WTC11 (cell line): ENCODE measurements around the gene MRPL11. TPM values are rescaled to one million over a fixed set of nuclear protein-coding genes. Genes with fewer than 3 reads are reported as not detected.
"Not testable (repeated sequence)": the region's sequence is repeated elsewhere in the genome, so short reads cannot be mapped to it uniquely, and the experiment has no call there.

ENCODE experiments used
- ATAC-seq: fragments of 200-7000 bp; cut with Tn5 transposase; 2 replicates; pipeline ENCODE4 v1.10.0; 2021; ENCODE audit warnings: mild to moderate bottlenecking, moderate library complexity
- CTCF ChIA-PET: fragments of 300-600 bp; sonication (Branson Sonifier 250); formaldehyde crosslinking; loops from one replicate; lab custom pipeline; 2021; ENCODE audit warnings: antibody characterized with exemption; lab: Charles Lee
- POLR2A ChIA-PET: fragments of 350-600 bp; sonication (Branson Sonifier 250); formaldehyde crosslinking; loops from one replicate; lab custom pipeline; 2021; ENCODE audit warnings: antibody characterized with exemption; lab: Charles Lee
- DNase-seq: peaks from one replicate; pipeline ENCODE4 v3.0.0; 2021; ENCODE audit warnings: low spot score
- H3K27ac Mint-ChIP-seq: 2 replicates; pipeline ENCODE4 v1.8.0; 2021; ENCODE audit warnings: mixed read lengths
- H3K27me3 Mint-ChIP-seq: 2 replicates; pipeline ENCODE4 v1.8.0; 2021; ENCODE audit warnings: low read depth, mild to moderate bottlenecking, moderate library complexity, mixed read lengths
- H3K36me3 Mint-ChIP-seq: 2 replicates; pipeline ENCODE4 v1.8.0; 2021; ENCODE audit warnings: mixed read lengths
- H3K4me1 Mint-ChIP-seq: 2 replicates; pipeline ENCODE4 v1.8.0; 2022; ENCODE audit warnings: mixed read lengths
- H3K4me3 Mint-ChIP-seq: 2 replicates; pipeline ENCODE4 v1.8.0; 2021; ENCODE audit warnings: mild to moderate bottlenecking, moderate library complexity, mixed read lengths
- H3K9me3 Mint-ChIP-seq: 2 replicates; pipeline ENCODE4 v1.8.0; 2021; ENCODE audit warnings: mixed read lengths
- CREM ChIP-seq: sonication (generic); formaldehyde crosslinking; IDR thresholded peaks from 2 replicates; pipeline ENCODE4 v1.8.1; 2022; ENCODE audit warnings: mild to moderate bottlenecking, missing genetic modification reagents, moderate library complexity
- EMX1 ChIP-seq: fragments of 250-450 bp; sonication (Bioruptor Pico); IDR thresholded peaks from 2 replicates; pipeline ENCODE4 v1.8.0; 2021; ENCODE audit warnings: mild to moderate bottlenecking
- ESRRA ChIP-seq: sonication (generic); formaldehyde crosslinking; IDR thresholded peaks from 2 replicates; pipeline ENCODE4 v1.8.1; 2022; ENCODE audit warnings: mild to moderate bottlenecking, missing genetic modification reagents, borderline replicate concordance
- ETV6 ChIP-seq: sonication (generic); formaldehyde crosslinking; IDR thresholded peaks from 2 replicates; pipeline ENCODE4 v1.8.1; 2022; ENCODE audit warnings: mild to moderate bottlenecking, missing genetic modification reagents
- GTF2I ChIP-seq: fragments of 250-450 bp; sonication (Bioruptor Pico); conservative IDR thresholded peaks from 2 replicates; pipeline ENCODE4 v1.4.0; 2021; ENCODE audit warnings: mild to moderate bottlenecking
- MXD4 ChIP-seq: fragments of 250-450 bp; sonication (Bioruptor Pico); IDR thresholded peaks from 2 replicates; pipeline ENCODE4 v1.8.0; 2021; ENCODE audit warnings: mild to moderate bottlenecking, moderate library complexity, borderline replicate concordance
- NFYB ChIP-seq: sonication (generic); formaldehyde crosslinking; conservative IDR thresholded peaks from 2 replicates; pipeline ENCODE4 v1.8.0; 2022; ENCODE audit warnings: low read depth, missing genetic modification reagents
- NR1H2 ChIP-seq: sonication (generic); formaldehyde crosslinking; IDR thresholded peaks from 2 replicates; pipeline ENCODE4 v1.9.0; 2021; ENCODE audit warnings: mild to moderate bottlenecking, moderate library complexity, missing genetic modification reagents
- NR3C1 ChIP-seq: sonication (generic); formaldehyde crosslinking; conservative IDR thresholded peaks from 2 replicates; pipeline ENCODE4 v1.8.1; 2023; ENCODE audit warnings: low read depth, mild to moderate bottlenecking, missing genetic modification reagents
- PRRX2 ChIP-seq: fragments of 250-450 bp; sonication (Bioruptor Pico); IDR thresholded peaks from 2 replicates; pipeline ENCODE4 v1.8.0; 2021; ENCODE audit warnings: mild to moderate bottlenecking
- RELA ChIP-seq: sonication (generic); formaldehyde crosslinking; IDR thresholded peaks from 2 replicates; pipeline ENCODE4 v1.8.1; 2022; ENCODE audit warnings: missing genetic modification reagents, mild to moderate bottlenecking, borderline replicate concordance
- SMAD4 ChIP-seq: sonication (generic); formaldehyde crosslinking; IDR thresholded peaks from 2 replicates; pipeline ENCODE4 v1.8.0; 2022; ENCODE audit warnings: mild to moderate bottlenecking, missing genetic modification reagents
- SOX15 ChIP-seq: fragments of 250-450 bp; sonication (Bioruptor Pico); IDR thresholded peaks from 2 replicates; pipeline ENCODE4 v1.9.0; 2021; ENCODE audit warnings: mild to moderate bottlenecking
- total RNA-seq: library from RNA; stranded (reverse); gene quantifications from 3 replicates; pipeline ENCODE4 v1.2.3, GENCODE V29; 2021
- TF ChIP-seq, protein P1 (sequence below): sonication (generic); formaldehyde crosslinking; IDR thresholded peaks from 2 replicates; pipeline ENCODE4 v1.8.1; 2023; ENCODE audit warnings: mild to moderate bottlenecking, missing genetic modification reagents, moderate library complexity
- TF ChIP-seq, protein P2 (sequence below): fragments of 250-450 bp; sonication (Bioruptor Pico); IDR thresholded peaks from 2 replicates; pipeline ENCODE4 v1.9.0; 2021; ENCODE audit warnings: mild to moderate bottlenecking
- TF ChIP-seq, protein P3 (sequence below): sonication (generic); formaldehyde crosslinking; IDR thresholded peaks from 2 replicates; pipeline ENCODE4 v1.8.0; 2022; ENCODE audit warnings: missing genetic modification reagents

Gene MRPL11
- total RNA-seq, 1 experiment from 2014 or later = 137 TPM

DNA sequence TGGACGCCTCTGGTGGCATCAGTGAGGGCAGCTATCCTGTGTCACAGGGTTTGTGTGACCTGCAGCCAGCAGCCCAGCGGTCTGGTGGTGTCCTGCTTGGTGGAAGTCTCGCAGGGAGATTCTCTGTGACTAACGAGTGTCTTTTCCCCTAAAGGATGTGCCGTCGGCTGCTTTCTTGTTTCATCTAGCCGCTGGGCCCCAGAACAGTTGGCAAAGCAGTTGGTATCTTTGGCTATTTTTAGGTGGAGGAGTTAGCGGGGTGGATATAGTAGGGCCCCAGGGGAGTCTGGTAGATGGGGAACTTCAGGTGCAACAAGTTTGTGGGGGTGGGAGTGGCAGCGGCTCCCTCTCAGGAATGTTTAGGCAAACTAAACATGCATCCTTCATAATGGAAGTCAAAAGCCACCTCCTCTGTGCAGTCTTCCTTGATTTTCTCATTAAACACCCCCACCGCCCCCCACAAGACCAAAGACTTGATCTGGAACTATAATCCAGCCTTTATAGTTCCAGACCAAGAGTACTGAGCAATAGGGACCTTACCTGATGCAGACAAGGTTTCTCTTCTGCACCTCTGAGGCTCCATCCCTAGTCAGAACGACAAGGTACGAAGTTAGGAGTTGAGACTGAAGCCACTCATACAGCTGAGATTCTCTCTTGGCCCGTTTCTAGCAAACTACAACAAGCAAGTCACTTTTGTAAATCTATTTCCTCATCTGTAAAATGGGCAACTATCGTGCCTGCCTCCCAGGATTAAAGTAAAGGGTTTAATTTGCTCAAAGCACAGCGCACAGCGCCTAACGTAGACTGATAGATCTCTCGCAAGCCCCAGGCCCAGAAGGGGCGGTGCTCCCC lies 27.0 kb upstream of the MRPL11 start (continued):
- TF ChIP-seq, protein P1, sequence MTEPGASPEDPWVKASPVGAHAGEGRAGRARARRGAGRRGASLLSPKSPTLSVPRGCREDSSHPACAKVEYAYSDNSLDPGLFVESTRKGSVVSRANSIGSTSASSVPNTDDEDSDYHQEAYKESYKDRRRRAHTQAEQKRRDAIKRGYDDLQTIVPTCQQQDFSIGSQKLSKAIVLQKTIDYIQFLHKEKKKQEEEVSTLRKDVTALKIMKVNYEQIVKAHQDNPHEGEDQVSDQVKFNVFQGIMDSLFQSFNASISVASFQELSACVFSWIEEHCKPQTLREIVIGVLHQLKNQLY = no peak
- TF ChIP-seq RELA (CRISPR knock-in tag) (no peak), EMX1 (CRISPR knock-in tag) (no peak), ESRRA (CRISPR knock-in tag) (no peak), NFYB (CRISPR knock-in tag) (no peak), SOX15 (CRISPR knock-in tag) (no peak), NR1H2 (CRISPR knock-in tag) (no peak), NR3C1 (CRISPR knock-in tag) (no peak), ETV6 (CRISPR knock-in tag) (no peak), SMAD4 (CRISPR knock-in tag) (no peak)
- TF ChIP-seq, protein P2, sequence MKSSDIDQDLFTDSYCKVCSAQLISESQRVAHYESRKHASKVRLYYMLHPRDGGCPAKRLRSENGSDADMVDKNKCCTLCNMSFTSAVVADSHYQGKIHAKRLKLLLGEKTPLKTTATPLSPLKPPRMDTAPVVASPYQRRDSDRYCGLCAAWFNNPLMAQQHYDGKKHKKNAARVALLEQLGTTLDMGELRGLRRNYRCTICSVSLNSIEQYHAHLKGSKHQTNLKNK (CRISPR knock-in tag) = no peak

DNA sequence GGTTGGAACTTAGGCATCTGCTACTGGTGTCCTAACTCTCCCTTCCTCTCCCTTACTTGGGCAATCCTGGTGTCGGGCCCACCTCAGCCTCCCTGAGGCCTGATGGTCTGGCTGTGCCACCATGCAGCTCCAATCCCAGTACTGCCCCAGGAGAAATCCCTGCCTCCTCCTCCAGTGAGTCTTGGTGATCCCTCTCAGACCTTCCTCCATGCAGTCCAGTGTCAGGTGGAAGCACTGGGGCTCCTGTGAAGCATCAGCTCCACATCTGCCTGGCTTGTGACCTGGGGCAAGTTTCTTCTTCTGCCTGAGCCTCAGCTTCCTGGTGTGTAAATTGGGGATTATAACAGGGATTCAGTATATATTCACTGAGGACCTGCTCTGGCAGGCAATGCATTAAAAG lies 26.3 kb upstream of the MRPL11 start:
- H3K9me3 Mint-ChIP-seq = peaks cover 23% of the 10 kb centered on the region
- TF ChIP-seq MXD4 (CRISPR knock-in tag) = no peak
- no peak for TF ChIP-seq GTF2I (CRISPR knock-in tag)
- no peak for TF ChIP-seq CREM (CRISPR knock-in tag)
- no peak for TF ChIP-seq ESRRA (CRISPR knock-in tag)
- TF ChIP-seq, protein P3, sequence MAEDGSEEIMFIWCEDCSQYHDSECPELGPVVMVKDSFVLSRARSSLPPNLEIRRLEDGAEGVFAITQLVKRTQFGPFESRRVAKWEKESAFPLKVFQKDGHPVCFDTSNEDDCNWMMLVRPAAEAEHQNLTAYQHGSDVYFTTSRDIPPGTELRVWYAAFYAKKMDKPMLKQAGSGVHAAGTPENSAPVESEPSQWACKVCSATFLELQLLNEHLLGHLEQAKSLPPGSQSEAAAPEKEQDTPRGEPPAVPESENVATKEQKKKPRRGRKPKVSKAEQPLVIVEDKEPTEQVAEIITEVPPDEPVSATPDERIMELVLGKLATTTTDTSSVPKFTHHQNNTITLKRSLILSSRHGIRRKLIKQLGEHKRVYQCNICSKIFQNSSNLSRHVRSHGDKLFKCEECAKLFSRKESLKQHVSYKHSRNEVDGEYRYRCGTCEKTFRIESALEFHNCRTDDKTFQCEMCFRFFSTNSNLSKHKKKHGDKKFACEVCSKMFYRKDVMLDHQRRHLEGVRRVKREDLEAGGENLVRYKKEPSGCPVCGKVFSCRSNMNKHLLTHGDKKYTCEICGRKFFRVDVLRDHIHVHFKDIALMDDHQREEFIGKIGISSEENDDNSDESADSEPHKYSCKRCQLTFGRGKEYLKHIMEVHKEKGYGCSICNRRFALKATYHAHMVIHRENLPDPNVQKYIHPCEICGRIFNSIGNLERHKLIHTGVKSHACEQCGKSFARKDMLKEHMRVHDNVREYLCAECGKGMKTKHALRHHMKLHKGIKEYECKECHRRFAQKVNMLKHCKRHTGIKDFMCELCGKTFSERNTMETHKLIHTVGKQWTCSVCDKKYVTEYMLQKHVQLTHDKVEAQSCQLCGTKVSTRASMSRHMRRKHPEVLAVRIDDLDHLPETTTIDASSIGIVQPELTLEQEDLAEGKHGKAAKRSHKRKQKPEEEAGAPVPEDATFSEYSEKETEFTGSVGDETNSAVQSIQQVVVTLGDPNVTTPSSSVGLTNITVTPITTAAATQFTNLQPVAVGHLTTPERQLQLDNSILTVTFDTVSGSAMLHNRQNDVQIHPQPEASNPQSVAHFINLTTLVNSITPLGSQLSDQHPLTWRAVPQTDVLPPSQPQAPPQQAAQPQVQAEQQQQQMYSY (CRISPR knock-in tag) = no peak
- no peak for TF ChIP-seq PRRX2 (CRISPR knock-in tag)
- peaks cover 18% of the 10 kb centered on the region for H3K36me3 Mint-ChIP-seq
- ATAC-seq (no peak), DNase-seq (no peak)
- POLR2A ChIA-PET = interaction anchor here (0.6 to 3.5 kb wide), 3 partner anchors 15 to 28 kb away, joined by 4 to 22 read pairs (median 5); partner anchors contain the start of genes DPP3 and MRPL11
- H3K27ac Mint-ChIP-seq = no peak overlapping the region
- H3K4me1 Mint-ChIP-seq = peaks cover 39% of the 10 kb centered on the region
- CTCF ChIA-PET = interaction anchor here (0.7 to 3.5 kb wide), 3 partner anchors 10 to 56 kb away, joined by 3 to 52 read pairs (median 4); partner anchors contain the start of gene MRPL11
- H3K27me3 Mint-ChIP-seq = no peaks in the 10 kb centered on the region; the same call in 1 of the 2 replicates
- H3K4me3 Mint-ChIP-seq = peak overlapping the region; percentile 88

DNA sequence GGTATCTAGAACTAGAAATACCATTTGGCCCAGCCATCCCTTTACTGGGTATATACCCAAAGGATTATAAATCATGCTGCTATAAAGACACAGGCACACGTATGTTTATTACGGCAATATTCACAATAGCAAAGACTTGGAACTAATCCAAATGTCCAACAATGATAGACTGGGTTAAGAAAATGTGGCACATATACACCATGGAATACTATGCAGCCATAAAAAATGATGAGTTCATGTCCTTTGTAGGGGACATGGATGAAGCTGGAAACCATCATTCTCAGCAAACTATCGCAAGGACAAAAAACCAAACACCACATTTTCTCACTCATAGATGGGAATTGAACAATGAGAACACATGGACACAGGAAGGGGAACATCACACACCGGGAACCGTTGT lies 25.5 kb upstream of the MRPL11 start:
- DNase-seq, H3K27ac Mint-ChIP-seq, H3K4me3 Mint-ChIP-seq, ATAC-seq, H3K27me3 Mint-ChIP-seq, POLR2A ChIA-PET: not testable (repeated sequence)
- H3K36me3 Mint-ChIP-seq = peaks cover 18% of the 10 kb centered on the region
- peaks cover 23% of the 10 kb centered on the region for H3K9me3 Mint-ChIP-seq
- CTCF ChIA-PET = interaction anchor here (0.6 to 3.5 kb wide), 3 partner anchors 25 to 75 kb away, joined by 3 to 52 read pairs (median 3); partner anchors contain the start of gene MRPL11
- H3K4me1 Mint-ChIP-seq = peaks cover 32% of the 10 kb centered on the region
